ENCODE measurements around the gene RFX5.

DNA sequence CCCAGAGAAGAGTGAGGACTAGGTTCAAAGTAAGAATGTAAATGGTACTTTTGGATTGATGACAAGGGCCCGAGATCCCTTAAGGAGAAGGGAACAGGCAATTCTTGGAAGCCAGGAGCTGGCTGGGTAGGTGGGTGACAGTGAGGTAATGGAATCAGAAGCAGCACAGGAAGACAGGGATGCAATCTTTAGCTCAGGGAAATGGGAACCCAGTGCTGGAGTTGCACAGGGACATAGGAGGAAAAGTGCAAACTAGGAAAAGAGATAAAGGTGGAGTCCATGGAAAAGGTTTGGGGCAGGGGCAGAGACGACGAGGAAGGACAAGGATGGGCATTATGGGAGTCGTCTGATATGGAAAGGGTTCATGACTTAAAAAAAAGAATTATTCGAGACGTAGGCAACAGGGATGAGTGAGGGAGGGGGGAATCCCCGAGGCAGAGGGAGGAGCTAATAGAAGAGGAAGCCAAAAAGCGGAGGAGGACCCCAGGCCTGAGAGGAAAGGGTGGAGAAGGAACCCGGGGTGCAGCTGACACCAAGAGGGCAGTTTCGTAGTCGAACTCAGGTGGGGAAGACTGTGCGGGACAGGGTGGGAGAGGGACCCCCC lies 20.3 kb downstream of the RFX5 start:
- TF ChIP-seq, protein P1, sequence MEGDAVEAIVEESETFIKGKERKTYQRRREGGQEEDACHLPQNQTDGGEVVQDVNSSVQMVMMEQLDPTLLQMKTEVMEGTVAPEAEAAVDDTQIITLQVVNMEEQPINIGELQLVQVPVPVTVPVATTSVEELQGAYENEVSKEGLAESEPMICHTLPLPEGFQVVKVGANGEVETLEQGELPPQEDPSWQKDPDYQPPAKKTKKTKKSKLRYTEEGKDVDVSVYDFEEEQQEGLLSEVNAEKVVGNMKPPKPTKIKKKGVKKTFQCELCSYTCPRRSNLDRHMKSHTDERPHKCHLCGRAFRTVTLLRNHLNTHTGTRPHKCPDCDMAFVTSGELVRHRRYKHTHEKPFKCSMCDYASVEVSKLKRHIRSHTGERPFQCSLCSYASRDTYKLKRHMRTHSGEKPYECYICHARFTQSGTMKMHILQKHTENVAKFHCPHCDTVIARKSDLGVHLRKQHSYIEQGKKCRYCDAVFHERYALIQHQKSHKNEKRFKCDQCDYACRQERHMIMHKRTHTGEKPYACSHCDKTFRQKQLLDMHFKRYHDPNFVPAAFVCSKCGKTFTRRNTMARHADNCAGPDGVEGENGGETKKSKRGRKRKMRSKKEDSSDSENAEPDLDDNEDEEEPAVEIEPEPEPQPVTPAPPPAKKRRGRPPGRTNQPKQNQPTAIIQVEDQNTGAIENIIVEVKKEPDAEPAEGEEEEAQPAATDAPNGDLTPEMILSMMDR (IDR thresholded peaks at IDR 0.05; ENCODE audit: poor library complexity): no peak
- TF ChIP-seq EZH2phosphoT487 (IDR thresholded peaks at IDR 0.05; ENCODE audit: low read depth, severe bottlenecking, unreplicated experiment): no peak
